HL-60/S4 treated with retinoic acid at 250 ng/mL for 4 days and 3 days (cell line): ENCODE results near the gene ICAM3.

Experiments
- in situ Hi-C: fragments of 300-500 bp; cut with MboI; formaldehyde crosslinking; loops from 2 replicates; pipeline ENCODE4 v1.7.0; 2022; ENCODE audit warnings: low sequenced_read_pairs

ICAM3 gene

DNA sequence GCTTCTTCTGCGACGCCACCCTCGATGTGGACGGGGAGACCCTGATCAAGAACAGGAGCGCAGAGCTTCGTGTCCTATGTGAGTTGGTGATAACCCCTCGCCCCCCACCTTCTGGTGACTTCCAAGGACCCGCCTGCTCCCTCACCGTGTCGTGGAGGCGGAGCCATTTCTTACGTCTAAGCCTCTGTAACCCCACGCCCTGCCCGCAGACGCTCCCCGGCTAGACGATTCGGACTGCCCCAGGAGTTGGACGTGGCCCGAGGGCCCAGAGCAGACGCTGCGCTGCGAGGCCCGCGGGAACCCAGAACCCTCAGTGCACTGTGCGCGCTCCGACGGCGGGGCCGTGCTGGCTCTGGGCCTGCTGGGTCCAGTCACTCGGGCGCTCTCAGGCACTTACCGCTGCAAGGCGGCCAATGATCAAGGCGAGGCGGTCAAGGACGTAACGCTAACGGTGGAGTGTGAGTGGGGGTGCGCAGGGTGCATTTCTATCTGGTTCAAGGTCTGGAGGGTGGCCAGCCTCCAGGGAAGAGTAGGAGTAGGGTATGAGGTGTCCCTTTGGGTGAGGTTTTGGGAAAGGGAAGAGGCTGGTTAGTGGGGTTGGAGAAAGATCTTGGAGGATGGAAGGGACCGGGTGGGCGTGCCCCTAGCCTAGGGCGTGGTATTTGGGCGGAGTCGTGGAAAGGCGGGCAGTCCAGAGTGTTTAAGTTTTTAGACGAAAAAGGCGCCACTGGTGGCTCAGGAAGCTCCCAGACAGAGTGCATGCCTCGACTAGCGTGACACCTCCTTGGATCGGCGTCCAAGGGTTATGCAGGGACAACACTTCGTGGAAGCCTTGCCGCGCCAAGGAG lies 46.4 kb downstream of the ICAM3 start:
- in situ Hi-C loops = no loop called here

DNA sequence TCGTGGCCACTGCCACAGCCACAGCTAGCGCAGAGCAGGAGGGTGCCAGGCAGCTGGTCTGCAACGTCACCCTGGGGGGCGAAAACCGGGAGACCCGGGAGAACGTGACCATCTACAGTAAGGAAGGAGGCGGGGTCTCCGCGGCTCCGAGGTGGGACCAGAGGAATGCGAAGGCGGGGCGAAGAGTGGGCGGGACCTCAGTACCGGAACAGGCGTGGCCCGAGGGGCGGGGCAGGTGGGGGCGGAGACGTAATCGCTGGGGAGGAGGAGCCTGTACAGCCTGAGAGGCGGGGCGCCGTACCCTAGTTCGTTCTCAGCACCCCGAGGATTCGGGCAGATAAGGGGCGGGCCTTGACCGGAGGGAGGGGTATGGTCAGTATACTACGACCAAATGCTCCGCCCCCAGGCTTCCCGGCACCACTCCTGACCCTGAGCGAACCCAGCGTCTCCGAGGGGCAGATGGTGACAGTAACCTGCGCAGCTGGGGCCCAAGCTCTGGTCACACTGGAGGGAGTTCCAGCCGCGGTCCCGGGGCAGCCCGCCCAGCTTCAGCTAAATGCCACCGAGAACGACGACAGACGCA lies 47.1 kb downstream of the ICAM3 start:
- in situ Hi-C loops = no loop called here

DNA sequence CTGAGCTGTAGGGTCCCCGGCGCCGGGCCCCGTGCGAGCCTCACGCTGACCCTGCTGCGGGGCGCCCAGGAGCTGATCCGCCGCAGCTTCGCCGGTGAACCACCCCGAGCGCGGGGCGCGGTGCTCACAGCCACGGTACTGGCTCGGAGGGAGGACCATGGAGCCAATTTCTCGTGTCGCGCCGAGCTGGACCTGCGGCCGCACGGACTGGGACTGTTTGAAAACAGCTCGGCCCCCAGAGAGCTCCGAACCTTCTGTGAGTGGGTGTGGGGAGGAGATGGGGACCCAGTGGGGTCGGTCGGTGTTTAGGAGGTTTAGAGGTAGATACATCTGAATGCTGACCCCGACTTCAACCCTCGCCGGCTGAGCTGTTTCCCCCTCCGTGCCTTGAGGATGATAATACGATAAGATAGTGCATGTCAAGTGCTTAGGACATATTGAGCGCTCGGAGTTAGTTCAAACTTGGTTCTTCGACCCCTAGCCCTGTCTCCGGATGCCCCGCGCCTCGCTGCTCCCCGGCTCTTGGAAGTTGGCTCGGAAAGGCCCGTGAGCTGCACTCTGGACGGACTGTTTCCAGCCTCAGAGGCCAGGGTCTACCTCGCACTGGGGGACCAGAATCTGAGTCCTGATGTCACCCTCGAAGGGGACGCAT lies 47.7 kb downstream of the ICAM3 start:
- in situ Hi-C loops = no loop called here

DNA sequence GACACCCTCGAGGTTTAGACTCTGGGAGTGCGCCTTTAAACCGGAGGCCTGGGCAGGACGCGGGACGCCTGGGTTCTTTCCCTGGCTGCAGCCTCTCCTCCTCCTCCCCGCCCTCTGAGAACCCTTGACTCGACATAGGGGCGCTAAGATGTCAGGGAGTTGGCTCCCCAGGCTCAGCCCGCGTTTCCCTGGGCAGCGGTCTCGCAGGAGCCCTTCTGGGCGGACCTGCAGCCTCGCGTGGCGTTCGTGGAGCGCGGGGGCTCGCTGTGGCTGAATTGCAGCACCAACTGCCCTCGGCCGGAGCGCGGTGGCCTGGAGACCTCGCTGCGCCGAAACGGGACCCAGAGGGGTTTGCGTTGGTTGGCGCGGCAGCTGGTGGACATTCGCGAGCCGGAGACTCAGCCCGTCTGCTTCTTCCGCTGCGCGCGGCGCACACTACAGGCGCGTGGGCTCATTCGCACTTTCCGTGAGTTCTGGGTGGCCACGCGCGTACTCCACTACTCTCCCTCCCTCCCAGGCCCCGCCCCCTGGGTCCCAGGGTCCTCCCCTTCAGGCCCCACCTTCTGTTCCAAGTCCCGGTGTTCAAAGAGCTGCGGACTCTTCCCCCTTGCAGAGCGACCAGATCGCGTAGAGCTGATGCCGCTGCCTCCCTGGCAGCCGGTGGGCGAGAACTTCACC lies 48.4 kb downstream of the ICAM3 start:
- in situ Hi-C loops = no loop called here

DNA sequence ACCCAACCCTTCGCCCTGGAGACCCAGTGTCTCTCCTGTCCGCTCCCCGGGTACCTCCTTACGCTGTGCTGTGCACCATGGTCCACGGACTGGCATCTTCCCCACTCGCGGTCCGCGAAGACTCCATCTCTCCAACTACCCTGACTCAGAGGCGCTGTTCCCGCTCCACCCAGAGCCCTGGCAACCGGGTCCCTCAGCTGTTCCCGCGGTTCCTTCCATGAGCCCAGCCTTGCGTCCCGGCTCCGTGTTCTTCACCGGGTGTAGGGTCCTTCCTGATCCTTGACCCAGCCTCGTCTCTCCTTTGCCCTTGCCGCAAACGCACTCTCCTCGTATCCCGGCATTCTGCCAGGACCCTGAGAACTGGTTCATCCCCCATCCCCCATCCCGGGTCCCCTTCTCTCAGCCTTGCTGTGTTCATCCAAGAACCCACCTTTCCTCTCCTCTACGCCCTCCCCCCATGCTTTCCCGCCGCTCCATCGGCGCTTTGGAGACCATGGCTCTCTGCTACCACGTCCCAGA lies 49.0 kb downstream of the ICAM3 start:
- in situ Hi-C loops = no loop called here

DNA sequence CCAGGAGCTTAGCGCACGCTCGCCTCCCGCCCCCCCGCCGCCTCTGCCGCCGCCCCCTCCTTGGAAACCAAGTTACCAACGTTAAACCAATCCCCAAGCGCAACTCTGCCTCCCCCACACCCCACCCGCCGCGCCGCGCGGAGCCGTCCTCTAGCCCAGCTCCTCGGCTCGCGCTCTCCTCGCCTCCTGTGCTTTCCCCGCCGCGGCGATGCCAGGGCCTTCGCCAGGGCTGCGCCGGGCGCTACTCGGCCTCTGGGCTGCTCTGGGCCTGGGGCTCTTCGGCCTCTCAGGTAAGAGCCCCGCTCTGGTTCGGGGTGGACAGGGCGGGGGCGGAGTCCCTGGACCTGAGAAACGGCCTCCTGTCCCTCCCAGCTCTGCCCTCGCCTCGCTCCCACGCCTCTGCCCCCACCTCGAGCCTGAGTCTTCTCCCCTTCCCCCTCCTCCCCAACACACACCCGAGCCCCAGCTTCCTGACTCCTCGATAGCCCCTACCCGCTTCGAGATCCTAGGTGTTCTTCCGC lies 49.5 kb downstream of the ICAM3 start, which contains the start of gene ICAM5:
TSS of gene ICAM5 (plus strand) at position 117 of the 521 bp plus-strand sequence. CDS start at position 209, 92 bp downstream.
- in situ Hi-C loops = no loop called here

DNA sequence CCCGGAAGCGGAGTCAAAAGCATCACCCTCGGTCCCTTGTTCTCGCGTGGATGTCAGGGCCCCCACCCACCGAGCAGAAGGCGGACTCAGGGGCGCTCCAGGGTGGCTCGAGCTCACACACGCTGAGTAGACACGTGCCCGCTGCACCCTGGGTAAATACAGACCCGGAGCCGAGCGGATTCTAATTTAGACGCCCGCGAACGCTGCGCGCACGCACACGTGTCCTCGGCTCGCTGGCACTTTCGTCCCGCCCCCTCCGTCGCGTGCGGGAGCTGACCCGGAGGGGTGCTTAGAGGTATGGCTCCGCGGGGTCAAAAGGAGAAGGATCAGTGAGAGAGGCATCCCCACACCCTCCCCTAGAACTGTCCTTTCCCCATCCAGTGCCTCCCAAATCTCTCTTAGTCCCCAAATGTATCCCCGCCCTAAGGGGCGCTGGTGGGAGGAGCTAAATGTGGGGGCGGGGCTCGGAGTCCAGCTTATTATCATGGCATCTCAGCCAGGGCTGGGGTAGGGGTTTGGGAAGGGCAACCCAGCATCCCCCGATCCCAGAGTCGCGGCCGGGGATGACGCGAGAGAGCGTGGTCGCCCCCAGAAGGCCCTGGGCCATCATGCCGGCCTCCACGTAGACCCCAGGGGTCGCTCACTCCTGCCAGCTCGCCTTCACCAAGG lies 50.1 kb downstream of the ICAM3 start:
- in situ Hi-C loops = no loop called here

DNA sequence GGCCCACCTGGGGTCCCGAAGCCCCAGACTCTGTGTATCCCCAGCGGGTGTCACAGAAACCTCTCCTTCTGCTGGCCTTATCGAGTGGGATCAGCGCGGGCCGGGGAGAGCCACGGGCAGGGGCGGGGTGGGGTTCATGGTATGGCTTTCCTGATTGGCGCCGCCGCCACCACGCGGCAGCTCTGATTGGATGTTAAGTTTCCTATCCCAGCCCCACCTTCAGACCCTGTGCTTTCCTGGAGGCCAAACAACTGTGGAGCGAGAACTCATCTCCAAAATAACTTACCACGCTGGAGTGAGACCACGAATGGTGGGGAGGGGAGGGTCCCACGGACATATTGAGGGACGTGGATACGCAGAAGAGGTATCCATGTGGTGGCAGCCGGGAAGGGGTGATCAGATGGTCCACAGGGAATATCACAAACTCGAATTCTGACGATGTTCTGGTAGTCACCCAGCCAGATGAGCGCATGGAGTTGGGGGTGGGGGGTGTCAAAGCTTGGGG lies 50.7 kb downstream of the ICAM3 start:
- in situ Hi-C loops = no loop called here

DNA sequence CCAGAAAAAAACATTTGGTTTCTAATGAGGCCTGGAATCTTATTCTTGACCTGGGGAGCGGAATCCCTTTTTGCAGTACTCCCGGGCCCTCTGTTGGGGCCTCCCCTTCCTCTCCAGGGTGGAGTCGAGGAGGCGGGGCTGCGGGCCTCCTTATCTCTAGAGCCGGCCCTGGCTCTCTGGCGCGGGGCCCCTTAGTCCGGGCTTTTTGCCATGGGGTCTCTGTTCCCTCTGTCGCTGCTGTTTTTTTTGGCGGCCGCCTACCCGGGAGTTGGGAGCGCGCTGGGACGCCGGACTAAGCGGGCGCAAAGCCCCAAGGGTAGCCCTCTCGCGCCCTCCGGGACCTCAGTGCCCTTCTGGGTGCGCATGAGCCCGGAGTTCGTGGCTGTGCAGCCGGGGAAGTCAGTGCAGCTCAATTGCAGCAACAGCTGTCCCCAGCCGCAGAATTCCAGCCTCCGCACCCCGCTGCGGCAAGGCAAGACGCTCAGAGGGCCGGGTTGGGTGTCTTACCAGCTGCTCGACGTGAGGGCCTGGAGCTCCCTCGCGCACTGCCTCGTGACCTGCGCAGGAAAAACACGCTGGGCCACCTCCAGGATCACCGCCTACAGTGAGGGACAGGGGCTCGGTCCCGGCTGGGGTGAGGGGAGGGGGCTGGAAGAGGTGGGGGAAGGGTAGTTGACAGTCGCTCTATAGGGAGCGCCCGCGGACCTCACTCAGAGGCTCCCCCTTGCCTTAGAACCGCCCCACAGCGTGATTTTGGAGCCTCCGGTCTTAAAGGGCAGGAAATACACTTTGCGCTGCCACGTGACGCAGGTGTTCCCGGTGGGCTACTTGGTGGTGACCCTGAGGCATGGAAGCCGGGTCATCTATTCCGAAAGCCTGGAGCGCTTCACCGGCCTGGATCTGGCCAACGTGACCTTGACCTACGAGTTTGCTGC lies 52.4 kb downstream of the ICAM3 start, which contains the start of gene ICAM4:
TSS of gene ICAM4 (plus strand) at position 153 of the 935 bp plus-strand sequence. CDS start at position 211, 58 bp downstream.
- in situ Hi-C loops = no loop called here

DNA sequence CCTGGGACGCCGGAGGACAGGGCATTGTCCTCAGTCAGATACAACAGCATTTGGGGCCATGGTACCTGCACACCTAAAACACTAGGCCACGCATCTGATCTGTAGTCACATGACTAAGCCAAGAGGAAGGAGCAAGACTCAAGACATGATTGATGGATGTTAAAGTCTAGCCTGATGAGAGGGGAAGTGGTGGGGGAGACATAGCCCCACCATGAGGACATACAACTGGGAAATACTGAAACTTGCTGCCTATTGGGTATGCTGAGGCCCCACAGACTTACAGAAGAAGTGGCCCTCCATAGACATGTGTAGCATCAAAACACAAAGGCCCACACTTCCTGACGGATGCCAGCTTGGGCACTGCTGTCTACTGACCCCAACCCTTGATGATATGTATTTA lies 54.0 kb downstream of the ICAM3 start:
- in situ Hi-C loops = no loop called here

DNA sequence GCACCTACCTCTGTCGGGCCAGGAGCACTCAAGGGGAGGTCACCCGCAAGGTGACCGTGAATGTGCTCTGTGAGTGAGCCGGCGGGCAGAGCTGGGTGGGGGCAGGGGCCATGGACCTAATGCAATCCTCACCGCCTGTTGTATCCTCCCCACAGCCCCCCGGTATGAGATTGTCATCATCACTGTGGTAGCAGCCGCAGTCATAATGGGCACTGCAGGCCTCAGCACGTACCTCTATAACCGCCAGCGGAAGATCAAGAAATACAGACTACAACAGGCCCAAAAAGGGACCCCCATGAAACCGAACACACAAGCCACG lies 54.5 kb downstream of the ICAM3 start:
- in situ Hi-C loops = no loop called here

DNA sequence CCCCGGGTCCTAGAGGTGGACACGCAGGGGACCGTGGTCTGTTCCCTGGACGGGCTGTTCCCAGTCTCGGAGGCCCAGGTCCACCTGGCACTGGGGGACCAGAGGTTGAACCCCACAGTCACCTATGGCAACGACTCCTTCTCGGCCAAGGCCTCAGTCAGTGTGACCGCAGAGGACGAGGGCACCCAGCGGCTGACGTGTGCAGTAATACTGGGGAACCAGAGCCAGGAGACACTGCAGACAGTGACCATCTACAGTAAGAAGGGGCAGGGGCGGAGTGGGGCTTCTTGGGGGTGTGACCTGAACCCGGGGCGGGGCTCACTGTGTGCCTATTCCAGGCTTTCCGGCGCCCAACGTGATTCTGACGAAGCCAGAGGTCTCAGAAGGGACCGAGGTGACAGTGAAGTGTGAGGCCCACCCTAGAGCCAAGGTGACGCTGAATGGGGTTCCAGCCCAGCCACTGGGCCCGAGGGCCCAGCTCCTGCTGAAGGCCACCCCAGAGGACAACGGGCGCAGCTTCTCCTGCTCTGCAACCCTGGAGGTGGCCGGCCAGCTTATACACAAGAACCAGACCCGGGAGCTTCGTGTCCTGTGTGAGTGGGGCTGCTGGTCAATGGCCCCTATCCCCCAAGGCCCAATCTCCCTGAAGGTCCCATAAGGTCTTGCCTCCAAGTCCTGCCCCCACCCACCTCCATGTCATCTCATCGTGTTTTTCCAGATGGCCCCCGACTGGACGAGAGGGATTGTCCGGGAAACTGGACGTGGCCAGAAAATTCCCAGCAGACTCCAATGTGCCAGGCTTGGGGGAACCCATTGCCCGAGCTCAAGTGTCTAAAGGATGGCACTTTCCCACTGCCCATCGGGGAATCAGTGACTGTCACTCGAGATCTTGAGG lies 55.1 kb downstream of the ICAM3 start:
- in situ Hi-C loops = no loop called here
